Prostate gland (tissue), 2 donors: ENCODE data around the gene SMYD3. TPM values are rescaled to one million over a fixed set of nuclear protein-coding genes. Genes with fewer than 3 reads are reported as not detected.

Source experiments
- DNase-seq: peaks from one replicate; pipeline ENCODE4 v3.0.0-alpha.2; 2019; ENCODE audit warnings: low spot score
- H3K27ac ChIP-seq, 2 donors: fragments of 200-600 bp; sonication (generic); 2 replicates each; pipeline ENCODE4 v1.5.1; 2017 to 2019
- H3K27me3 ChIP-seq: fragments of 200-600 bp; sonication (generic); replicated peaks from 2 replicates; pipeline ENCODE4 v1.5.1; 2019; ENCODE audit not compliant: insufficient read depth
- H3K36me3 ChIP-seq, 2 donors: fragments of 200-600 bp; sonication (generic); 1 replicate in 1 of 2; 2 replicates in 1 of 2; pipeline versions ENCODE4 v1.5.1 to v1.8.1; 2017 to 2019
- H3K4me1 ChIP-seq: fragments of 200-600 bp; sonication (generic); replicated peaks from 2 replicates; pipeline ENCODE4 v1.5.1; 2019
- H3K4me3 ChIP-seq, 2 donors: fragments of 200-600 bp; sonication (generic); 2 replicates each; pipeline ENCODE4 v1.5.1; 2017 to 2019
- H3K9me3 ChIP-seq: fragments of 200-600 bp; sonication (generic); 2 replicates; pipeline ENCODE4 v1.5.1; 2017
- CTCF ChIP-seq, 4 experiments: fragments of 200-600 bp in 2 of 4; fragments of 450-650 bp in 2 of 4; sonication (generic) in 2 of 4; IDR thresholded peaks; 1 replicate in 3 of 4; 2 replicates in 1 of 4; pipeline ENCODE4 v1.5.1; 2016 to 2019; ENCODE audit warnings: antibody characterized with exemption in 4 of 4, mild to moderate bottlenecking in 2 of 4, moderate library complexity in 2 of 4
- POLR2A ChIP-seq: fragments of 450-650 bp; IDR thresholded peaks from one replicate; pipeline ENCODE4 v1.6.1; 2016; ENCODE audit warnings: antibody characterized with exemption, mild to moderate bottlenecking
- POLR2AphosphoS5 ChIP-seq: sonication (generic); formaldehyde crosslinking; IDR thresholded peaks from one replicate; pipeline ENCODE4 v1.6.1; 2017; ENCODE audit warnings: antibody characterized with exemption
- WGBS: methylation state at CpG from one replicate; pipeline ENCODE4 v1.1.5; 2018; 5-methylcytosine and 5-hydroxymethylcytosine counted together
- intact Hi-C: fragments of 100-400 bp; cut with DNase I; formaldehyde crosslinking; loops from one replicate; pipeline ENCODE4 v1.14.2; 2022
- total RNA-seq, 2 donors: library from RNA; depleted of rRNA; stranded (reverse); fragments of >200 nt; gene quantifications; one replicate each; pipeline ENCODE4 v1.1.0, GENCODE V29; 2016

SMYD3 gene
- total RNA-seq, 2 donors from 2014 or later = 19.8 to 23.9 TPM

- WGBS = 69% methylated on average over 30 of the region's 30 CpGs
- no peaks in the 10 kb centered on the region for H3K36me3 ChIP-seq
- no peaks in the 10 kb centered on the region for H3K9me3 ChIP-seq
- no peak overlapping the region for H3K27ac ChIP-seq
- no peaks in the 10 kb centered on the region for H3K4me1 ChIP-seq
- DNase-seq = no peak
- no peak overlapping the region for H3K4me3 ChIP-seq
- intact Hi-C loops = no loop called here
- TF ChIP-seq POLR2A (no peak), CTCF (IDR thresholded peaks at IDR 0.05) (no peak), POLR2AphosphoS5 (no peak)
- no peaks in the 10 kb centered on the region for H3K27me3 ChIP-seq
These were observed 795.8 kb downstream of the SMYD3 start for GRCh38 chr1:245710961-245711903.

GRCh38 chr1:245707941-245708340, 799.1 kb downstream of the SMYD3 start:
- no peak for DNase-seq
- 98% methylated on average over 5 of the region's 5 CpGs for WGBS
- TF ChIP-seq CTCF (IDR thresholded peaks at IDR 0.05) (no peak), POLR2AphosphoS5 (no peak), POLR2A (no peak)

GRCh38 chr1:245704765-245705164, 802.3 kb downstream of the SMYD3 start:
- TF ChIP-seq POLR2AphosphoS5 (no peak), POLR2A (no peak), CTCF (IDR thresholded peaks at IDR 0.05) (no peak)
- H3K4me1 ChIP-seq = no peaks in the 10 kb centered on the region
- no peak overlapping the region for H3K27ac ChIP-seq
- no peak overlapping the region for H3K4me3 ChIP-seq
- H3K27me3 ChIP-seq = no peaks in the 10 kb centered on the region
- no peaks in the 10 kb centered on the region for H3K36me3 ChIP-seq
- intact Hi-C loops = no loop called here
- no peak for DNase-seq
- 88% methylated on average over 7 of the region's 7 CpGs for WGBS
- H3K9me3 ChIP-seq = no peaks in the 10 kb centered on the region

More at GRCh38 chr1:245707941-245708340, 799.1 kb downstream of the SMYD3 start:
- intact Hi-C loops = no loop called here
- Histone ChIP-seq H3K9me3 (no peaks in the 10 kb centered on the region), H3K36me3 (no peaks in the 10 kb centered on the region), H3K27me3 (no peaks in the 10 kb centered on the region), H3K4me1 (no peaks in the 10 kb centered on the region), H3K4me3 (no peak overlapping the region), H3K27ac (no peak overlapping the region)

GRCh38 chr1:245704341-245704740, 802.7 kb downstream of the SMYD3 start:
- 81% methylated on average over 6 of the region's 6 CpGs for WGBS
- H3K27ac ChIP-seq = no peak overlapping the region
- H3K4me3 ChIP-seq = no peak overlapping the region
- H3K9me3 ChIP-seq = no peaks in the 10 kb centered on the region
- H3K4me1 ChIP-seq = no peaks in the 10 kb centered on the region
- intact Hi-C loops = no loop called here
- H3K27me3 ChIP-seq = no peaks in the 10 kb centered on the region
- no peaks in the 10 kb centered on the region for H3K36me3 ChIP-seq
- no peak for DNase-seq
- TF ChIP-seq POLR2A (no peak), POLR2AphosphoS5 (no peak), CTCF (IDR thresholded peaks at IDR 0.05) (no peak)

- DNase-seq = no peak
- H3K27me3 ChIP-seq = no peaks in the 10 kb centered on the region
- H3K9me3 ChIP-seq = no peaks in the 10 kb centered on the region
- WGBS = 98% methylated on average over 13 of the region's 13 CpGs
- no peaks in the 10 kb centered on the region for H3K36me3 ChIP-seq
- no peak overlapping the region for H3K27ac ChIP-seq
- intact Hi-C loops = no loop called here
- TF ChIP-seq POLR2AphosphoS5 (no peak), CTCF (IDR thresholded peaks at IDR 0.05) (no peak), POLR2A (no peak)
- H3K4me1 ChIP-seq = no peaks in the 10 kb centered on the region
- H3K4me3 ChIP-seq = no peak overlapping the region
These were observed 804.7 kb downstream of the SMYD3 start for GRCh38 chr1:245702346-245702745.
